Measurements from ENCODE around the gene AAMDC.
"Not testable (repeated sequence)": the region's sequence is repeated elsewhere in the genome, so short reads cannot be mapped to it uniquely, and the experiment has no call there.

DNA sequence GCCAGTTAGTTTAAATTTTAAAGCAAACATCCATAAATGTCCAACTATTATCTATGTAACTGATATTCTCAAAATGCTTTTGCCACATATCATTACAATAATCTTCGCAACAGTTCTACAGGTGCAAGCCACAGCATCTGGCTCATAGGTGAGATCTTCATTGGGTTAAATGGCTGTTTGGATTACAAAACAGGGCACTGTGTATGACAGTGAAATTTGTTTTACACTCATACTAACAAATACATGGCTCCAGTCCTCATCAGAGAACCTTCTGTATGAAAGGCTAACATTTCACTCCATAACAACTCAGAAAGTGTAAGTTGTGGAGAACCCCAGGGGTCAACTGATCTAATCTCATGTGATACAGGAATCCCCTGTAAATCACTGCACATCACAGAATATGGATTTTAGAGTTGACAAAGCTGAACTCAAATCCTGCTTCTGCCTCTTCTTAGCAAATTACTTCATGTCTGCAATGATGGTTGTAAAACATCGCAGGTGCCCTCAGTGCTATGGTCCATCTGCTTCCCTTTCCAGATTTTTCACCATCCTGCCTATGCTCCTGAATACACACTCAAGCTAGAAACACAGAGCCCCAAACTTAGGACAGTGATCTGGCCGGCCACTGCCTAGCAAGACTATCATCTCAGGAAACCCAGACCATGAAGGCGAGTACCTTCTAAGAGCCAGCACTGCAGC, 92.8 kb downstream of the AAMDC start:
- TF ChIP-seq, protein P1, sequence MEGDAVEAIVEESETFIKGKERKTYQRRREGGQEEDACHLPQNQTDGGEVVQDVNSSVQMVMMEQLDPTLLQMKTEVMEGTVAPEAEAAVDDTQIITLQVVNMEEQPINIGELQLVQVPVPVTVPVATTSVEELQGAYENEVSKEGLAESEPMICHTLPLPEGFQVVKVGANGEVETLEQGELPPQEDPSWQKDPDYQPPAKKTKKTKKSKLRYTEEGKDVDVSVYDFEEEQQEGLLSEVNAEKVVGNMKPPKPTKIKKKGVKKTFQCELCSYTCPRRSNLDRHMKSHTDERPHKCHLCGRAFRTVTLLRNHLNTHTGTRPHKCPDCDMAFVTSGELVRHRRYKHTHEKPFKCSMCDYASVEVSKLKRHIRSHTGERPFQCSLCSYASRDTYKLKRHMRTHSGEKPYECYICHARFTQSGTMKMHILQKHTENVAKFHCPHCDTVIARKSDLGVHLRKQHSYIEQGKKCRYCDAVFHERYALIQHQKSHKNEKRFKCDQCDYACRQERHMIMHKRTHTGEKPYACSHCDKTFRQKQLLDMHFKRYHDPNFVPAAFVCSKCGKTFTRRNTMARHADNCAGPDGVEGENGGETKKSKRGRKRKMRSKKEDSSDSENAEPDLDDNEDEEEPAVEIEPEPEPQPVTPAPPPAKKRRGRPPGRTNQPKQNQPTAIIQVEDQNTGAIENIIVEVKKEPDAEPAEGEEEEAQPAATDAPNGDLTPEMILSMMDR (IDR thresholded peaks at IDR 0.05) = not testable (repeated sequence)
- not testable (repeated sequence) for TF ChIP-seq POLR2A (IDR thresholded peaks at IDR 0.05)
